ENCODE results near the gene CPNE6. TPM values are rescaled to one million over a fixed set of nuclear protein-coding genes. Genes with fewer than 3 reads are reported as not detected.

The CPNE6 gene
- total and polyA plus RNA-seq, 2 of the 13 experiments (the other 11 are each of a cell fraction or from before 2014, with no cell fraction given): not detected

DNA sequence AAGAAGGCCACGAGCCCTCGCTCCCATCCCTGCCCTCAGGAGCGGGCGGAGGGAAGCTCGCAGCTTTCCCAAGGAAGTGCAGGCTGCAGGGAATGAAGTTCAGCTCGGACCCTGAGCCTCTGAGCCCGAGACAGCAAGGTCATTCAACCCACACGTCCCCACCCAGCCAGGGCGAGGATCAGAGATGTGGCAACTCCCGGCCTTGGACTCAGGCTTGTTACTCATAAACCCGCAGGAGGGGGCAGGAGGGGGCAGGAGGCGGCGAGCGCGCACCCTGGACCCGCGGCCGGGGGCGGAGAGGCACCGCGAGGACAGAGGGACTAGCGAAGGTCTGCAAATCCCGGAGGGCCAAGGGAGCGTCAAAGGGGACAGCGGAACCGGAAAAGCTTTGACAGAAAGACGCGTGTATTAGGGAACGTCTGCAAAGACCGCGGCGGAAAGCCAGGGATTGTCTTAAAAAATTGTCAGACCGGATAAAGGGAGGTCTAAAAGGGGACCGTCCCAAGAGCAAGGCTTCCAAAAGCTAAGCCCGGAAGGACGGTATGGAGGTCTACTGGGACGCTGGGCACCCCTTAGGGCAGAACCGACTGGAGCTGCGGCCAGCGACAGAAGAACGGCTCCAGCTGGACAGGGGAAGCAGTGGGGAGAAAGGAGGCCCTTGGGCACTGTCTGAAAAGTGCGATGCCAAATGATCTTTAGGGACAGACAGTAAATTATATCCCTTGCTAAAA, 42.6 kb downstream of the CPNE6 start (continued):
- TF ChIP-seq ZNF407 (CRISPR knock-in tag; IDR thresholded peaks at IDR 0.05; ENCODE audit: not compliant biosample characterization): peak; percentile 91
- TF ChIP-seq GATAD1 (CRISPR knock-in tag; IDR thresholded peaks at IDR 0.05): peak; percentile 87
- TF ChIP-seq ZBTB46 (CRISPR knock-in tag; IDR thresholded peaks at IDR 0.05; ENCODE audit: borderline replicate concordance): peak; percentile 94
- TF ChIP-seq TBX3 (IDR thresholded peaks at IDR 0.05; ENCODE audit: borderline replicate concordance): peak; percentile 88; the same call in 1 of the 2 replicates
- no peak for TF ChIP-seq CHCHD3 (CRISPR knock-in tag; IDR thresholded peaks at IDR 0.05)
- peak; percentile 97; the same call in 1 of the 2 replicates for TF ChIP-seq KDM5B (CRISPR knock-in tag; IDR thresholded peaks at IDR 0.05; ENCODE audit: borderline replicate concordance)
- peak; percentile 98 for TF ChIP-seq TGIF2 (CRISPR knock-in tag; IDR thresholded peaks at IDR 0.05)
- TF ChIP-seq ZNF512B (CRISPR knock-in tag; IDR thresholded peaks at IDR 0.05; ENCODE audit: borderline replicate concordance): no peak
- peak; percentile 97 for TF ChIP-seq ETV5 (CRISPR knock-in tag; IDR thresholded peaks at IDR 0.05; ENCODE audit: borderline replicate concordance)
- TF ChIP-seq SIN3B (IDR thresholded peaks at IDR 0.05; ENCODE audit: low read length): peak; percentile 61; the same call in 1 of the 2 replicates
- TF ChIP-seq MED1 (CRISPR knock-in tag; IDR thresholded peaks at IDR 0.05): peak; percentile 99
- peak; percentile 100 for TF ChIP-seq KAT7 (CRISPR knock-in tag; IDR thresholded peaks at IDR 0.05; ENCODE audit: borderline replicate concordance)
- peak; percentile 92 for TF ChIP-seq LBX2 (CRISPR knock-in tag; IDR thresholded peaks at IDR 0.05; ENCODE audit: borderline replicate concordance)

Data from HepG2 (cell line).